GM18873 (cell line): ENCODE measurements around the gene GASK1A.
"Not testable (repeated sequence)": the region's sequence is repeated elsewhere in the genome, so short reads cannot be mapped to it uniquely, and the experiment has no call there.

Source experiments
- ATAC-seq: cut with Tn5 transposase; IDR thresholded peaks from one replicate; pipeline ENCODE4 v1.9.1; 2021; ENCODE audit warnings: mild to moderate bottlenecking, moderate library complexity, moderate number of reproducible peaks; ENCODE audit not compliant: unreplicated experiment, low FRiP score

Gene GASK1A

GRCh38 chr3:42979044-42979972 is at the start of gene GASK1A:
Gene GASK1A, plus strand, starts transcription at chr3:42979311. Its CDS starts 332 bp downstream, at chr3:42979643.
- no peak for ATAC-seq

DNA sequence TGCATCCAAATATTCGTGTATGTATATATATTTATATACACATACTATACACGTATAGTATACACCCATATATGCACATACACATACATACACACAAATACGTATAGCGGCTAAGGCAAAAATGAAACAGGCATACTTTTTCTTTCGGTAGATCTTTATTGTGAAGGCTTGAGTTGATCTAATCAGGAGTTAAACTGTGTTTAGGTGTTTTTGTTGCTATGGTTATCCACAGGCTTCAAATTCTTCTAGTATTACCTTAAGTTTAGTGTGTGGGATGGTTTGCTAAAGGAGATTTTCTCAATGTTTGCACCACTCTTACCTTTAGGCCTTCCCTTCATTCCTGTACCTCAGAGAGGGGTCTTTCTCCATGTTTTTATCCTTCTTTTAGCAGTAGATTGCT is 45.0 kb upstream of the GASK1A start:
- ATAC-seq, result no peak

GRCh38 chr3:42934910-42935309 is 44.2 kb upstream of the GASK1A start:
- ATAC-seq, result no peak

DNA sequence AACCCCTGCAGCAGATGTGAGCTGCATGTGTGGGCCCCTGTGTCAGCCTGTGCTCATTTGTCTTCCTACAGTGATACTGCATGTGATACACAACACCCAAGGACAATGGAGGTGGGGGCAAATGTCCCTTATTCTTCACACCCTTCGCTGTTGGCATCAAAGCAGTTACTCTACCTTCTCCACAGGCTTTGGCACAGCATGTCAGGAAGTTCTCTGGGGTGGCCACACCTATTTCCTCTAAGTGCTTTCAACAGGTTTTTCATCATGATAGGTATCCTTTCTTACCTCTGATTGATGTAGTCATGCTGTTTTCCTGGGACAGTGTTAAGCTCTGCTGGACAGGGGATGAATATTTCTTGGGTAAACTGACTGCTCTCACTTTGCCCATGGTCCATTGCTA is 43.6 kb upstream of the GASK1A start:
- no peak for ATAC-seq

DNA sequence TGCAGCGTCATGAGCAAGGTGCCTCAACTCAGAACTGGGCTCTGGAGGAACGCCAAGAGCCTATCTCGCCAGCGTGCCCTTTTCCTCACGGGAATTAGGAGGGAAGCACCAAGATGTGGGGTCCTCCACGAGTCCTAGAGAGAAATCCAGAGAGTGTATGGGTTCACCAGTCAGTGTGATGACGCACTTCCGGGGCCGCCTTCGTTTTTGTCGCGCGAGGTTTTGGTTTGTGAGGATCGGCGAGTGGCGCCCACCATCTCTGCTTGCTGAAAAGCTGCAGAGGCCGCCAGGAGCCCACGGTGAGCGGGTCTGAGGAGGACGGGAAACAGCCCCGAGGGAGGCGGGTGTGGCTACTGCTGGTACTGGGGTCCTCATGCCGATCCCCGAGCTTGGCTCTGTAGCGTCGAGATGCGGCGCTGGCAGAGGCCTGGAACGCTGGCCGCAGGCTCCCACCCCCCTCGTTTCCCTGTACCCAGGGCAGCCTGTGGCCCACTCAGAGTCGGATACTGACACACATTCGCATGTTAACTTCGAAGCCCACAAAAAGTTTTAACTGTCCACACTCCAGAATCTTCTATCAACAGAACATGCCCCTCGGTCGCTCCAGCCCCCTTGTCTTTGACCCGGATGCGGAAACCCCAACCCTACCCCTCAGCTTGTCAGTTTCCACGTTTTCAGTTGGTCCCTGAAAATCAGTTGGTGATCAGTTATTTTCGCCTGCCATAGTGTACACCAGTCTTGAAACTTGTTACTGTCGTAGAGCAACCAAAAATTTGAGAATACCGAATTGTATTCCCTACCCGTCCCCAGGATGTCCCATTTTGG is 42.7 kb upstream of the GASK1A start:
- ATAC-seq, result no peak

DNA sequence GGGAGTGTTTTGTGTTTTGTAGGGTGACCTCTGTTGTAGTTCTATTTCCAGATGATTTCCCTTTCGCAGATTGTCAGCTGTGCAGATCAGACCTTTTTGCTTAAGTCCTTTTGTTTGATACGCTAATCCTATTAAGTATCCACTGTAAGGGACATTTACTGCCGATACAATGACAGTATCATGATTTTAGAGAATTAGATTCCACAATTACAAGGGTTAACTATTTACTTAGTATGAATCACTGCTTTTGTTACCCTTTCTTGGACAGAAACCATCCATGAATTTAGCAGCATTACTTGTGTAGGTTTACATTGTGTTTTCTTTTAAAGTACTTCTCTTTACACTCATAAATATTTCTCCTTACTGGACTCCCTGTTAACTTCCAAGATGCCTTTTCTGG is 41.8 kb upstream of the GASK1A start:
- no peak for ATAC-seq

DNA sequence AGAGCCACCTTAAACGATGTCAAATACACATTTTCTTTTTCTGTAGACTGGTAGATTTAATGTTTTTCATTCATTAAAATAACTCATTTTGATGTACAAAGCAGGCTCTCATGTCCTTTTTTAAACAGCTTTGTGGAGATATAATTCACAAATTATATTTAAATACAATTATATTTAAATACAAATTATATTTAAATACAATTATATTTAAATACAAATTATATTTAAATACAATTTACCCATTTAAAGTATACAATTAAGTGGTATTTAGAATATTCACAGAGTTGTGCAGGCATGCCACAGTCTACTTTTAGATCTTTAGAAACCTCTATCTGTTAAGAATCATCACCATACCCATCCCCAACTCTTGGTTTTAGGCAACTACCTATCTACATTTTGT is 36.4 kb upstream of the GASK1A start:
- ATAC-seq, result no peak

- ATAC-seq, result no peak
Measured at GRCh38 chr3:42946050-42946449, 33.1 kb upstream of the GASK1A start.

DNA sequence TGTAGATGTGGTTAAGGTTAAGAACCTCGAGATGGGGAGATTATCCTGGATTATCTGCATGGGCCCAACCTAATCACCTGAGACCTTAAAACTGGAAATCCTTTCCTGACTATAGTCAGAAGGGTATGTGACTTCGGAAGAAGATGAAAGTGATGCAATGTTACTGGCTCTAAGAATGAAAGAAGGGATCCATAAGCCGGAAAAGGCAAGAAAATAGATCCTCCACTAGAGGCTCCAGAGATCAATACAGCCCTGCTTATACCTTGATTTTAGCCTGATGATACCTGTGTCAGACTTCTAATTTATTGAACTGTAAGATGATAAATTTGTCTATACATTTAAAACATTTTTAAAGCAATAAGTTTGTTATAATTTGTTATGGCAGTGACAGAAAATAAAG is 21.5 kb upstream of the GASK1A start:
- no peak for ATAC-seq

GRCh38 chr3:42960282-42960681 is 18.8 kb upstream of the GASK1A start:
- ATAC-seq, result no peak

DNA sequence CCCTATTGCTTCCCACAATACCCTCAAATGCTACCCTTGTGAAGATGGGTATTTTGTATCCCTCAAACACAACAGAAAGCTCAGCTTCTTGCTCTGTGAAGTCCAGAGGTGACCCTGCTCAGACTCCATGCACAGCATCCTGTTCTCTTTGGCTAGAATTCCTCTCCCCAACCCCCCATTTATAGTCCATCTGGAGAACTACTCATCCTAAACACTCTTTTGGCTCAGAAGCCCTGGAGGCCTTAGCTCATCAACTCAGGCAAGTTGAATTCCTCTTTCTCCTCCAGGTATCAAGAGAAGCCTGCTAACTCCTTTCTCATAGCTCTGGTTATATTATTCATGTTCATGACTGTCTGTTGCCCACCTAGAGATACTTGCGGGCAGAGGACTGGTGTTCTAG is 18.3 kb upstream of the GASK1A start:
- ATAC-seq, result no peak

DNA sequence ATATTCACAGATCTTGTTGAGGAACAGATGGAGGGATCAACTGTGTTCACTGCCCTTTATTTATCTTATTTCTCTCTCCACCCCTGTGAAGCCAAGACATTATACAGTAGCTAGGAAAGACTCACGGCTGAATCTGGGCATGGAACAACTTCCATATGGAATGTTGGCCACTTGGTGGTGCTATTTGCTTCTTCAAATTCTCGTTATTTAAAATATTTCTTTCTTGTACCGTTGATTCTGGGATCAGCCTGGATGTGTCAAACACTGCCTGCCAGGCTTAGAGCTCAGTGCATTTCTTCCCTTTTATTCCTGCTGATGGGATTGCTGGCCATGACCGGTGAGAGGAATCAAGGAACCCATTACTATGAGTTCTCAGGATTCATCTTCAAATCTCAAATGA is 17.5 kb upstream of the GASK1A start:
- ATAC-seq, result no peak

DNA sequence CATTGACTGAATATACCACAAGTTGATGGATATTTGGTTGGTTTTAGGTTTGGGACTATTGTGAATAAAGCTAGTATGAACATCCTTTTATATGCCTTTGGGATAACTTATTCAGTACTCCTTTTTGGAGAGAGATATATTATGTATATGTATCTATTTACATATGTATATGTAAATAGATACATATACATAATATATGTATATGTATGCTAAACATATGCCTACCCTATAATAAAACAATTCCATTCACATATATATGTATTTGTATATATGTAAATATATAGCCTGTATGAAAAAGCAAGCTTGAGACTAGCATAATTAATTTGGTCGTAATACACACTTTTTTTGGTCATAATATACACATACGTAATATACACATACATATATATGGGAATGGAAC is 15.8 kb upstream of the GASK1A start:
- no peak for ATAC-seq

- ATAC-seq, result no peak
Measured at GRCh38 chr3:42964266-42964665, 14.8 kb upstream of the GASK1A start.

DNA sequence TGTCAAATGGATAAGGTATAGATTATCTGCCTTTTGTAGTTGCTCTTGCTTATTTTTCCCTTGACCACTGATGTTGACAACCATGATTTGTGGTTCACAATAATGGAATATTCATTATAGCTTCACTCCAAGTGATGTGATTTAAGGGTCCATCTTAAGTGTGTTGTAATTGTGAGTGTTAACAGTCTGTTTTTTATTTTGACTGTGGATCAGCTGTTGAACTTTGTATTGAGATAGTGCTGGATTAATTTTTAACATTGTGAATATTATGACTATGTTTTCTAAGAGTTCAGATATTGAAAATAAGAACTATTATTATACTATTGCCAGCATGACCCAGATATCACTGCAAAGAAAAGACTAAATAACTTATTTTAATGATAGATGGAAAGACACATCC is 8.6 kb upstream of the GASK1A start:
- no peak for ATAC-seq

DNA sequence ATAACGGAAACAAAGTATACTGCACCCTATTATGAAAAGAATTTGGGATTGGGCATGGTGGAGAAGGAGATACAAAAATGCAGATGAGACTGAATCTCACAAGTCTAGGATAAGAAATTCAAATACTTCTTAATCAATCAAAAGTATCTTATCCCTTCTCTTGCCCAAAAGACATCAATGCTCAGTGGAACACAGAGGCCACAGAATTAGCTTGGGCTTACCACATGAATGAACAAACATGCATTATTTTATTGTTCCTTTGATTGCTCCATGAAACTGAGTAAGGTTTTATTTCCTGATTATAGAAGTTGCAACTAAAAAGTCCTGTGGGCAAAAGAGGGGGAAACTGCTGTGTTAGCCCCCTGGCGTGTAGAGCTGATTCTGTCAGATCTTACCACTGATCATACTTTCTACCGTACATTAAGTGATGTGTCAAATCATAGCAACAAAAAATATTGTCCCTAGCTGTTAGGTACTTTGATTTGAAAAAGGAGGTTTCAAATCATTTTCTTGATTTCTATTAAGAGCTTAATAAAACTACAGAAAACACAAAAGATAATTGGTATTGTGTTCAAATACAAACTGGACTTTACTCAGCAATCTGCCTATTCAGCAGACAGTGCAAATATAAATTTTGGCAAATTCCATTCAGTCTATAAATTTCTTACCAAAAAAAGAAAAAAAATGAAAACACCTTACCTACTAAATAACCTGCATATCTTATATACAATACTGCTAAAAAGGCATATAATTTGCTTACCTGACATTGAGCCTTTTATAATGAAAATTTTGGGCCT is 7.9 kb upstream of the GASK1A start:
- no peak for ATAC-seq

GRCh38 chr3:42974906-42975305 is 4.2 kb upstream of the GASK1A start:
- ATAC-seq, result not testable (repeated sequence)

- no peak for ATAC-seq
Measured at GRCh38 chr3:42975456-42975855, 3.7 kb upstream of the GASK1A start.

DNA sequence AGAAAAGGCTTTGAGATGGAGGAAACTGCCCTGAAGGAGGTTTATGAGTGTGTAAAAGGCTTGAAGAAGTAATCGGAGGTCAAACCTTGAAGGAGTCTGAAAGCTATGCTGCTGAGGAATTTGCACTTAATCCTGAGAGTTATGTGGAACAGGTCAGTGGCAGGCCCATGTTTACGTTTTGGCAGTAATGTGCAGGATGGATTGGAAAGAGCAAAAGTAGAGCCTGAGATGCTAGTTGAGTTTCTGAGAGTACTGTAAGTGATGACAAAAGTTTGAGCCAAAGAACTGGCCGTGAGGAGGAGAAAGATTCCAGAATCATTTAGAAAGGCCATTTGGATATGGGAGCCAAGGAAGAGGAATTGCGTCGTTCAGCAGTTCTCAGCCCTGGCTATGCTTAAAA is 3.2 kb upstream of the GASK1A start:
- ATAC-seq, result no peak

GRCh38 chr3:42980209-42980608 is 1.1 kb downstream of the GASK1A start:
- no peak for ATAC-seq

GRCh38 chr3:42980909-42981308 is 1.8 kb downstream of the GASK1A start:
- ATAC-seq, result no peak
